WTC11 (cell line): ENCODE measurements around the gene JADE2.

Experiments
- FOXP1 ChIP-seq: sonication (generic); formaldehyde crosslinking; IDR thresholded peaks from 2 replicates; pipeline ENCODE4 v1.8.0; 2022; ENCODE audit warnings: missing genetic modification reagents, mild to moderate bottlenecking, moderate library complexity, borderline replicate concordance
- NR2C2 ChIP-seq: sonication (generic); formaldehyde crosslinking; IDR thresholded peaks from 2 replicates; pipeline ENCODE4 v1.8.0; 2022; ENCODE audit warnings: mild to moderate bottlenecking, missing genetic modification reagents
- TF ChIP-seq, protein P1 (sequence below): fragments of 200-600 bp; IDR thresholded peaks from 2 replicates; pipeline ENCODE4 v1.8.0; 2022; ENCODE audit warnings: antibody characterized with exemption
- TF ChIP-seq, protein P2 (sequence below): sonication (generic); formaldehyde crosslinking; IDR thresholded peaks from 2 replicates; pipeline ENCODE4 v1.8.1; 2023; ENCODE audit warnings: mild to moderate bottlenecking, missing genetic modification reagents

DNA sequence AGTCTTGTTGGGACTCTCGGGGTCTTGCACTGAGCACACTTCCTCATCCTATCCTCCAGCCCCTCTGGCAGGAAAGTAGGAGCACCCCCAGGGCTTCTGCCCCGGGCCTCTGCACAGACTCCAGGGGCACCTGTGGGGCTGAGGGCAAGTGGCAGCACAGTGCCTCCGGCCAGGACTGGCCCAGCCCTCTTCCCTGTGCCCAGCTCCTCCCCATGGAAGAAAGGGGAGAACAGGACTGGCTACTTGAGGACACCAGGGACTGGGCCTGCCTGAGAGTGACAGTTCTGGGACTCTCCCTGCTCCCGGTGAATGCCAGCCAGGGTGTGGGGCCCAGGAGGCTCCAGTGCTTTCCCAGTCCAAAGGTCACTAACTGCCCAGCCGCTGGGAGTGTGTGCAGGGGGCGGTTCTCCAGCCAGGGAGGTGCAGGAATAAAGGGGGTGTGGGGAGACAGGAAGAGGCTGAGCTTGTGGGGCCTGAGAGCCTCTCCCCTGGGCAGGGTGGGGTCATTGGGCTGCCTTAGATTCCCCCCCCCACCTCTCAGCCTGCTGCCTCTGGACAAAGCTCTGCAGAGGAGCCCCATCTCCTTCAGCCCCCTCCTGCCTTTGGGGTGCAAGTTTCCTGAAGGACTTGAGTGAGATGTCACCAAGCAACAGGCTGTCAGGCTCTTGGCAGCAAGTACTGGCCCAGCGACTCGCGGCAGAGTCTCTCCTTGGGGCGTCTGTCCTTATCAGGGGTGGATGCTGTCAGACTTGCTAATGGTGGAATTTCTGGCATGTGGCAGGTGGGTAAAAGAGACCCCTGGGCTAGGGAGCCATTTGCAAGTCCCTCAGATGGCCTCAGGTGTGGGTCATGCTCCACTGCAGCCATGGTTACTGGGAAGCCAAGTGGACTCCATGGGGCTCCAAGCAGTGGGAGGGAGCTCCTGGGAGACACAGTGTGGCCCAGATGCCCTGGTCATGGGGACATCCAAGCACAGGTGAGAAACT is 19.1 kb upstream of the JADE2 start:
- TF ChIP-seq NR2C2, result no peak
- TF ChIP-seq, protein P1, sequence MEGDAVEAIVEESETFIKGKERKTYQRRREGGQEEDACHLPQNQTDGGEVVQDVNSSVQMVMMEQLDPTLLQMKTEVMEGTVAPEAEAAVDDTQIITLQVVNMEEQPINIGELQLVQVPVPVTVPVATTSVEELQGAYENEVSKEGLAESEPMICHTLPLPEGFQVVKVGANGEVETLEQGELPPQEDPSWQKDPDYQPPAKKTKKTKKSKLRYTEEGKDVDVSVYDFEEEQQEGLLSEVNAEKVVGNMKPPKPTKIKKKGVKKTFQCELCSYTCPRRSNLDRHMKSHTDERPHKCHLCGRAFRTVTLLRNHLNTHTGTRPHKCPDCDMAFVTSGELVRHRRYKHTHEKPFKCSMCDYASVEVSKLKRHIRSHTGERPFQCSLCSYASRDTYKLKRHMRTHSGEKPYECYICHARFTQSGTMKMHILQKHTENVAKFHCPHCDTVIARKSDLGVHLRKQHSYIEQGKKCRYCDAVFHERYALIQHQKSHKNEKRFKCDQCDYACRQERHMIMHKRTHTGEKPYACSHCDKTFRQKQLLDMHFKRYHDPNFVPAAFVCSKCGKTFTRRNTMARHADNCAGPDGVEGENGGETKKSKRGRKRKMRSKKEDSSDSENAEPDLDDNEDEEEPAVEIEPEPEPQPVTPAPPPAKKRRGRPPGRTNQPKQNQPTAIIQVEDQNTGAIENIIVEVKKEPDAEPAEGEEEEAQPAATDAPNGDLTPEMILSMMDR, result no peak
- TF ChIP-seq, protein P2, sequence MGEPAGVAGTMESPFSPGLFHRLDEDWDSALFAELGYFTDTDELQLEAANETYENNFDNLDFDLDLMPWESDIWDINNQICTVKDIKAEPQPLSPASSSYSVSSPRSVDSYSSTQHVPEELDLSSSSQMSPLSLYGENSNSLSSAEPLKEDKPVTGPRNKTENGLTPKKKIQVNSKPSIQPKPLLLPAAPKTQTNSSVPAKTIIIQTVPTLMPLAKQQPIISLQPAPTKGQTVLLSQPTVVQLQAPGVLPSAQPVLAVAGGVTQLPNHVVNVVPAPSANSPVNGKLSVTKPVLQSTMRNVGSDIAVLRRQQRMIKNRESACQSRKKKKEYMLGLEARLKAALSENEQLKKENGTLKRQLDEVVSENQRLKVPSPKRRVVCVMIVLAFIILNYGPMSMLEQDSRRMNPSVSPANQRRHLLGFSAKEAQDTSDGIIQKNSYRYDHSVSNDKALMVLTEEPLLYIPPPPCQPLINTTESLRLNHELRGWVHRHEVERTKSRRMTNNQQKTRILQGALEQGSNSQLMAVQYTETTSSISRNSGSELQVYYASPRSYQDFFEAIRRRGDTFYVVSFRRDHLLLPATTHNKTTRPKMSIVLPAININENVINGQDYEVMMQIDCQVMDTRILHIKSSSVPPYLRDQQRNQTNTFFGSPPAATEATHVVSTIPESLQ (CRISPR knock-in tag), result no peak
- no peak for TF ChIP-seq FOXP1 (CRISPR knock-in tag)
